Thymus (tissue), 11 donors: ENCODE results near the gene HMOX2. TPM values are rescaled to one million over a fixed set of nuclear protein-coding genes. Genes with fewer than 3 reads are reported as not detected.

Source experiments
- DNase-seq, 9 donors: peaks; one replicate each; pipeline ENCODE4 v3.0.0-alpha.2; 2013; ENCODE audit warnings: low spot score in 9 of 9, low read depth in 6 of 9, missing footprints in 1 of 9
- H3K27ac ChIP-seq, 2 donors: one replicate each; pipeline ENCODE4 v1.5.1; 2013; ENCODE audit warnings: control low read depth in 1 of 2, low read depth in 1 of 2, low read length in 1 of 2, mild to moderate bottlenecking in 1 of 2, moderate library complexity in 1 of 2
- H3K27me3 ChIP-seq, 2 donors: one replicate each; pipeline ENCODE4 v1.5.1; 2013; ENCODE audit warnings: low read length in 1 of 2; ENCODE audit not compliant: control insufficient read depth in 2 of 2, insufficient read depth in 1 of 2
- H3K36me3 ChIP-seq, 2 donors: one replicate each; pipeline ENCODE4 v1.5.1; 2013; ENCODE audit warnings: low read length in 1 of 2, mild to moderate bottlenecking in 1 of 2, moderate library complexity in 1 of 2; ENCODE audit not compliant: control insufficient read depth in 2 of 2, insufficient read depth in 2 of 2
- H3K4me1 ChIP-seq, 2 donors: one replicate each; pipeline ENCODE4 v1.5.1; 2013; ENCODE audit warnings: low read length in 2 of 2; ENCODE audit not compliant: control insufficient read depth in 2 of 2, insufficient read depth in 2 of 2
- H3K4me3 ChIP-seq, 2 donors: one replicate each; pipeline ENCODE4 v1.5.1; 2013; ENCODE audit warnings: low read length in 2 of 2, control low read depth in 1 of 2, mild to moderate bottlenecking in 1 of 2
- H3K9me3 ChIP-seq, 2 donors: one replicate each; pipeline ENCODE4 v1.5.1; 2013; ENCODE audit warnings: low read length in 1 of 2, mild to moderate bottlenecking in 1 of 2; ENCODE audit not compliant: control insufficient read depth in 2 of 2, insufficient read depth in 1 of 2
- WGBS: extraction: QIAGEN DNeasy Blood & Tissue Kit; methylation state at CpG from one replicate; pipeline ENCODE4 v1.1.7; 2013; 5-methylcytosine and 5-hydroxymethylcytosine counted together
- polyA plus RNA-seq: library from polyadenylated mRNA; stranded (reverse); fragments of 200-250 nt; gene quantifications from one replicate; pipeline ENCODE4 v1.2.3, GENCODE V29; 2013
- total RNA-seq: library from RNA; stranded (reverse); fragments of 120-200 nt; gene quantifications from one replicate; pipeline ENCODE4 v1.2.4, GENCODE V29; 2013
- donor health status: healthy.

Gene HMOX2
- total and polyA plus RNA-seq, 2 donors = 38.3 to 54.0 TPM

- H3K9me3 ChIP-seq = no peaks in the 10 kb centered on the region
- H3K27ac ChIP-seq = no peak overlapping the region
- no peaks in the 10 kb centered on the region for H3K27me3 ChIP-seq
- 97% methylated on average over 4 of the region's 4 CpGs for WGBS
- no peak for DNase-seq
- H3K4me1 ChIP-seq = peaks cover 16 to 25% of the 10 kb centered on the region in 2 donors
- H3K4me3 ChIP-seq = no peak overlapping the region
- H3K36me3 ChIP-seq = peaks cover 4 to 25% of the 10 kb centered on the region in 2 donors
These were observed 15.7 kb downstream of the HMOX2 start for GRCh38 chr16:4491898-4492297.

- H3K27ac ChIP-seq = no peak overlapping the region
These were observed 18.7 kb downstream of the HMOX2 start for GRCh38 chr16:4494746-4495490.

GRCh38 chr16:4495766-4496165 is 19.6 kb downstream of the HMOX2 start:
- H3K9me3 ChIP-seq = no peaks in the 10 kb centered on the region
- no peak overlapping the region for H3K27ac ChIP-seq
- no peak overlapping the region for H3K4me3 ChIP-seq
- H3K36me3 ChIP-seq = peaks cover 3 to 7% of the 10 kb centered on the region in 2 donors
- no peaks in the 10 kb centered on the region for H3K27me3 ChIP-seq
- 97% methylated on average over 2 of the region's 2 CpGs for WGBS
- peaks cover 0 to 4% of the 10 kb centered on the region in 2 donors for H3K4me1 ChIP-seq
- DNase-seq = no peak

More at GRCh38 chr16:4494746-4495490, 18.7 kb downstream of the HMOX2 start:
- WGBS = over 99% methylated on average over 6 of the region's 6 CpGs
- Histone ChIP-seq H3K4me1 (peaks cover 0 to 3% of the 10 kb centered on the region in 2 donors), H3K36me3 (peaks cover 3 to 15% of the 10 kb centered on the region in 2 donors), H3K4me3 (no peak overlapping the region), H3K27me3 (no peaks in the 10 kb centered on the region), H3K9me3 (no peaks in the 10 kb centered on the region)
- no peak for DNase-seq

DNA sequence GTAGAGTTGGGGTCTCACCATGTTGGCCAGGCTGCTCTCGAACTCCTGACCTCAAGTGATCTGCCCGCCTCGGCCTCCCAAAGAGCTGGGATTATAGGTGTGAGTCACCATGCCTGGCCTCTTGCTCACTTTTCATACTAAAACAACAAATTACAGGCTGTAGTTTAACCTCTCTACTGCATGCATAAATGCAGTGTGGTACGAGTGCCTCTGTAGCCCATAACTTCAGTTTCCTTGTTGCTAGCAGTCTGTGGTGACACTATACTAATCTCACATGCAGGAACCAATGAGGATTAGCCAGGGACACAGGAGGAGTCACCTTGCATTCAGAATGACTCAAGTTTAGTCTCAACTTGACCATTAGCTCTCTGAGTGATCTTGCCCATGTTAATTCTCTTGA is 20.1 kb downstream of the HMOX2 start:
- Histone ChIP-seq H3K4me3 (no peak overlapping the region), H3K36me3 (peaks cover 3 to 7% of the 10 kb centered on the region in 2 donors), H3K9me3 (no peaks in the 10 kb centered on the region), H3K4me1 (peaks cover 0 to 6% of the 10 kb centered on the region in 2 donors), H3K27ac (no peak overlapping the region), H3K27me3 (no peaks in the 10 kb centered on the region)
- WGBS = 95% methylated on average over 4 of the region's 4 CpGs
- no peak for DNase-seq

DNA sequence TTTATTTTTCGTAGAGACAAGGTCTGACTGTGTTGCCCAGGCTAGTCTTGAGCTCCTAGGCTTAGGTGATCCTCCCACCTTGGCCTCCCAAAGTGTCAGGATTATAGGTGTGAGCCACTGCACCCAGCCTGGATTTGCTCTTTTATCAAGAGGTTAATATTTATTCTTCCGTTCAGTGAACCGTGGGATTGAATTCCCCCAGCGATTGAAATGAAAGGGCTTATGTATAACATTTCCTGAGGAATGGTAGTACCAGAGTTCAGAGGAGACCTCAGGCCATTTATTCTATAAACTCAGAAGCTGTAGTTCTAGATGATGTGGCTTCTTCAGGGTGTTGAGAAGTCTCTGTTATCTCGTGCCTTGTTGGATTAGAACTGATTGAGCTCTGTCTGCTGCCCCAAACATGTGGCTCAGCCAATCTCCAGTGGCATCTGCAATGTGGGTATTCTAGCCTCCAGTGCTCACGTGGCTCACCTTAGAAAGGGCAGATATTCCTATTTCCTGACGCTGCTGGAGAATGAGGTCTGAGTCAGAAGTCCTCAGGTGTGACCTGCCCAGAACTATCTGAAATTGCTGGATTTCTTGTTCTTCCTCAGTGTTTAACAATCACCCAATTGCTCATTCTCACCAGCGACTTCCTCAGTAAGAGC is 22.5 kb downstream of the HMOX2 start:
- no peaks in the 10 kb centered on the region for H3K9me3 ChIP-seq
- H3K27ac ChIP-seq = no peak overlapping the region
- H3K36me3 ChIP-seq = peaks cover 2 to 3% of the 10 kb centered on the region in 2 donors
- DNase-seq = no peak
- H3K4me3 ChIP-seq = no peak overlapping the region
- no peaks in the 10 kb centered on the region for H3K27me3 ChIP-seq
- peaks cover 2 to 25% of the 10 kb centered on the region in 2 donors for H3K4me1 ChIP-seq
- 97% methylated on average over 8 of the region's 8 CpGs for WGBS

- peaks cover 2 to 3% of the 10 kb centered on the region in 2 donors for H3K36me3 ChIP-seq
- H3K27me3 ChIP-seq = no peaks in the 10 kb centered on the region
- DNase-seq = no peak
- no peaks in the 10 kb centered on the region for H3K9me3 ChIP-seq
- no peak overlapping the region for H3K27ac ChIP-seq
- peaks cover 2 to 30% of the 10 kb centered on the region in 2 donors for H3K4me1 ChIP-seq
- no peak overlapping the region for H3K4me3 ChIP-seq
- WGBS = 99% methylated on average over 4 of the region's 4 CpGs
These were observed 23.0 kb downstream of the HMOX2 start for GRCh38 chr16:4499196-4499555.

DNA sequence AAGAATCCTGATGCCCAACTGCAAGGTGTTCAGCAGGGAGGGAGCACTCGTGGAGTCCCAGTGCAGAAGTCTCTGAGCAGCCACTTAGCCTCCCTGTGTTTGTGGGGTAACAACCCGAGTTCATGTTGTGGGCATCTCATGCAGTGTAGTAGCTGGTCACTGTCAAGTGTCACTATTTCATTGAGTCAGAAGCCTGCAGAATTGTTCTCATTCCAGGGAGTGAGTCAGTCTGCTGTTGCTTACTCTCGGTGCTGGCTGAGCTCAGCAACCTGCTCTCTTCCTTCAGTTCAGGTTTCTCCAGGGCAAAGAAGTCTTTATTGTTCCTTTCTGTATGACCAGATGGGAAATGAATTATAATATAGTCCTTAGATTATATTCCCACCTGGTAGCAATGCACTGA is 24.1 kb downstream of the HMOX2 start:
- no peaks in the 10 kb centered on the region for H3K9me3 ChIP-seq
- no peak overlapping the region for H3K4me3 ChIP-seq
- H3K36me3 ChIP-seq = peaks cover 2 to 3% of the 10 kb centered on the region in 2 donors
- H3K27me3 ChIP-seq = no peaks in the 10 kb centered on the region
- no peak overlapping the region for H3K27ac ChIP-seq
- WGBS = 93% methylated on average over 3 of the region's 3 CpGs
- no peak for DNase-seq
- H3K4me1 ChIP-seq = peaks cover 2 to 37% of the 10 kb centered on the region in 2 donors

- Histone ChIP-seq H3K27ac (no peak overlapping the region), H3K4me3 (no peak overlapping the region), H3K9me3 (no peaks in the 10 kb centered on the region), H3K36me3 (peaks cover 2 to 3% of the 10 kb centered on the region in 2 donors), H3K4me1 (peaks cover 10 to 45% of the 10 kb centered on the region in 2 donors), H3K27me3 (no peaks in the 10 kb centered on the region)
- DNase-seq = no peak
- whole genome bisulfite sequencing = 90% methylated on average over 5 of the region's 5 CpGs
These were observed 24.9 kb downstream of the HMOX2 start for GRCh38 chr16:4501071-4501478.

DNA sequence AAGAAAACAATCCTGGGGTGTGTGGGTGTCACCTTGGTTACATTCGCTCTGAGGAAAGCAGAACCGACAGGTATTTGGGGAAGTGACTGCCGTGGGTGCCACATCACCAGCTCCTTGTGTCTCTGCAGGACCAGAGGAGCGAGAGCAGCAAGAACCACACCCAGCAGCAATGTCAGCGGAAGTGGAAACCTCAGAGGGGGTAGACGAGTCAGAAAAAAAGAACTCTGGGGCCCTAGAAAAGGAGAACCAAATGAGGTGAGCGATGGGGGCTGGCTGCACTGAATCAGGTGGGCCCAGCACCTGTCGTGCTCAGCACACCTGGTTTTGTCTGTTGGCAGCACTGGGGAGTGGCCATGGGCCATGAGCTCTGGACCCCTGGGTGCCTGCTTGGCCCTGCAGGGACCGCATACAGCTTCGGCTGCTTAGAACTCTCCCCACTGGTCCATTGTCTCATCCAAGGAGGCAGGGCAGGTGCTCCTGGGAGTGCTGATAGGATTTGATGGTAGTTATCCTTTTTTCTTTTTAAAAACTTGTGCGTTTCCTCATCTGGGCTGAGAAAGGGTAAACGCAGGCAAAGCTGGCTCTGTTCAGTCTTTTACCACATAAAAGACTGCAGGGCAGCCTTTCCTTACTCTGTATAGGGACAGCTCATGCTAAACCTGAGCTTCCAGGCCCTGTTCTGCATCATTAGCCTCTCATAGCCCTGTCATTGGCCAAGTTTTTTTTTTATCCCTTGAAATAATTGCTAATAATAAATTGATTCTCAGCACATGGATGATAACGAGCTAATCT is 29.4 kb downstream of the HMOX2 start:
- WGBS = 15% methylated on average over 13 of the region's 13 CpGs
- DNase-seq = peak; percentile 64 to 93 (median 77)

More for the DNA sequence above, 29.4 kb downstream of the HMOX2 start:
- H3K4me1 ChIP-seq = peaks cover 14 to 51% of the 10 kb centered on the region in 2 donors
- no peak overlapping the region for H3K4me3 ChIP-seq
- H3K27ac ChIP-seq = peak overlapping the region; percentile 93 to 95
- H3K27me3 ChIP-seq = no peaks in the 10 kb centered on the region
- H3K9me3 ChIP-seq = no peaks in the 10 kb centered on the region
- H3K36me3 ChIP-seq = peaks cover 31 to 38% of the 10 kb centered on the region in 2 donors
